Gastroesophageal sphincter (tissue), 4 donors: ENCODE measurements around the gene KHDRBS2. TPM values are rescaled to one million over a fixed set of nuclear protein-coding genes. Genes with fewer than 3 reads are reported as not detected.

Experiments
- ATAC-seq: fragments of 150-250 bp; one replicate; pipeline ENCODE4 v1.9.1; 2016; ENCODE audit warnings: mild to moderate bottlenecking, moderate library complexity
- H3K27ac ChIP-seq, 4 donors: fragments of 200-600 bp; sonication (generic) in 3 of 4; 1 replicate in 3 of 4; 2 replicates in 1 of 4; pipeline ENCODE4 v1.5.1; 2016 to 2019
- H3K27me3 ChIP-seq: fragments of 200-600 bp; sonication (generic); one replicate; pipeline ENCODE4 v1.5.1; 2019
- H3K36me3 ChIP-seq, 2 donors: fragments of 200-600 bp; sonication (generic); one replicate each; pipeline ENCODE4 v1.5.1; 2019; ENCODE audit warnings: control low read depth in 1 of 2
- H3K4me1 ChIP-seq, 3 donors: fragments of 200-600 bp; sonication (generic); 1 replicate in 2 of 3; 2 replicates in 1 of 3; pipeline ENCODE4 v1.5.1; 2016 to 2019; ENCODE audit warnings: control low read depth in 2 of 3
- H3K4me3 ChIP-seq, 2 donors: fragments of 200-600 bp; sonication (generic); one replicate each; pipeline ENCODE4 v1.5.1; 2019; ENCODE audit warnings: mild to moderate bottlenecking in 1 of 2, moderate library complexity in 1 of 2
- H3K9me3 ChIP-seq, 3 donors: fragments of 200-600 bp; sonication (generic); one replicate each; pipeline ENCODE4 v1.5.1; 2017 to 2019; ENCODE audit warnings: control low read depth in 2 of 3
- EP300 ChIP-seq: sonication (generic); formaldehyde crosslinking; IDR thresholded peaks from one replicate; pipeline ENCODE4 v1.6.1; 2017; ENCODE audit warnings: antibody characterized with exemption, mild to moderate bottlenecking
- POLR2A ChIP-seq, 2 donors: fragments of 450-650 bp; IDR thresholded peaks; one replicate each; pipeline ENCODE4 v1.6.1; 2017; ENCODE audit warnings: antibody characterized with exemption in 2 of 2, mild to moderate bottlenecking in 2 of 2, moderate library complexity in 1 of 2
- POLR2AphosphoS5 ChIP-seq: sonication (generic); formaldehyde crosslinking; IDR thresholded peaks from one replicate; pipeline ENCODE4 v1.6.1; 2017; ENCODE audit warnings: antibody characterized with exemption
- WGBS, 2 donors: methylation state at CpG; one replicate each; pipeline ENCODE4 v1.1.5; 2018; ENCODE audit warnings: low coverage in 1 of 2; 5-methylcytosine and 5-hydroxymethylcytosine counted together
- total RNA-seq, 4 donors: library from RNA; depleted of rRNA; stranded (reverse); fragments of >200 nt; gene quantifications; one replicate each; pipeline ENCODE4 v1.1.0, GENCODE V29; 2016
- TF ChIP-seq, protein P1 (sequence below), 4 experiments: fragments of 200-600 bp in 2 of 4; fragments of 450-650 bp in 2 of 4; sonication (generic) in 1 of 4; IDR thresholded peaks; one replicate each; pipeline ENCODE4 v1.5.1; 2017 to 2019; ENCODE audit warnings: antibody characterized with exemption in 4 of 4, mild to moderate bottlenecking in 2 of 4, moderate library complexity in 2 of 4

KHDRBS2 gene
- total RNA-seq, 4 donors from 2014 or later: 0.62 to 0.81 TPM; not detected in 2

DNA sequence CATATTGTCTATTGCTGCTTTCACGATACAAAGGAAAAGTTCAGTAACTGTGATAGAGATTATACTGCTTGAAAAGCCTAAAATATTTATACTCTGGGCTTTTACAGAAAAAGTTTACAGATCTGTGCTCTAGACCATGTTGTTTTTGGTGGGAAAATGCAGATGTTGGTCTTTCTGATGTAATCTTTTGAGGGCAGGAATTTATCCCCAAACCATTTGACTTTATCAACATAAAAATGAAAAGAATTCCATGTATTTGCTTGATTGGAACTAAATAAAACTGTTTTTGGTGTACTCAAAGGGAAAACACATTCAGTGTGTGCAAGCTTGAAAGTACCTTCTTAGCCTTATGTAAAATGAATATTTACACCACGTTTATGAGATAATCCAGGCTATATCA, 603.5 kb downstream of the KHDRBS2 start:
- WGBS, 2 donors: 24 to 28% methylated on average over 2 of the region's 2 CpGs
- Histone ChIP-seq H3K27me3 (no peaks in the 10 kb centered on the region), H3K27ac (no peak overlapping the region), H3K4me1 (no peaks in the 10 kb centered on the region), H3K9me3 (no peaks in the 10 kb centered on the region), H3K36me3 (no peaks in the 10 kb centered on the region), H3K4me3 (no peak overlapping the region)
- no peak for ATAC-seq
- no peak for TF ChIP-seq POLR2AphosphoS5
- TF ChIP-seq, protein P1, sequence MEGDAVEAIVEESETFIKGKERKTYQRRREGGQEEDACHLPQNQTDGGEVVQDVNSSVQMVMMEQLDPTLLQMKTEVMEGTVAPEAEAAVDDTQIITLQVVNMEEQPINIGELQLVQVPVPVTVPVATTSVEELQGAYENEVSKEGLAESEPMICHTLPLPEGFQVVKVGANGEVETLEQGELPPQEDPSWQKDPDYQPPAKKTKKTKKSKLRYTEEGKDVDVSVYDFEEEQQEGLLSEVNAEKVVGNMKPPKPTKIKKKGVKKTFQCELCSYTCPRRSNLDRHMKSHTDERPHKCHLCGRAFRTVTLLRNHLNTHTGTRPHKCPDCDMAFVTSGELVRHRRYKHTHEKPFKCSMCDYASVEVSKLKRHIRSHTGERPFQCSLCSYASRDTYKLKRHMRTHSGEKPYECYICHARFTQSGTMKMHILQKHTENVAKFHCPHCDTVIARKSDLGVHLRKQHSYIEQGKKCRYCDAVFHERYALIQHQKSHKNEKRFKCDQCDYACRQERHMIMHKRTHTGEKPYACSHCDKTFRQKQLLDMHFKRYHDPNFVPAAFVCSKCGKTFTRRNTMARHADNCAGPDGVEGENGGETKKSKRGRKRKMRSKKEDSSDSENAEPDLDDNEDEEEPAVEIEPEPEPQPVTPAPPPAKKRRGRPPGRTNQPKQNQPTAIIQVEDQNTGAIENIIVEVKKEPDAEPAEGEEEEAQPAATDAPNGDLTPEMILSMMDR (IDR thresholded peaks at IDR 0.05): no peak
- no peak for TF ChIP-seq EP300
- TF ChIP-seq POLR2A (IDR thresholded peaks at IDR 0.05): no peak

DNA sequence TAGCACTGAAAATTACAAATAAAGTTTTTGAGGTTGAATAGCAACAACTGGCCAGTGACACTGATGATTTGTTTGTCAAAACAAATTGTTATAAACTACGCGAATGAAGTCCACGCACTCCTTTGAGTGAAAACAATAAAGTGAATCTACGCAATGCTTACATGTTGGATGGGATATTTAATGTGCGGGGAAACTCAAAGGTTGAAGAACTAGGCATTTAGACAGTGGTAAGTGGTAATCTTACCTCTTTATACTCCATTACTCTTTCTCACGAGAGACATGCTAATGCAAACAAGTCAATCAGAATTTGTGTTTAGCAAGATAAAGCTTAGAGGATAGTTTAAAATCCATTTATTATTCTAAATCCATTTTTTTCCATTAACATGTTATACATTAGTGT, 606.4 kb downstream of the KHDRBS2 start:
- Histone ChIP-seq H3K27ac (no peak overlapping the region), H3K27me3 (no peaks in the 10 kb centered on the region), H3K4me1 (no peaks in the 10 kb centered on the region), H3K36me3 (no peaks in the 10 kb centered on the region), H3K9me3 (no peaks in the 10 kb centered on the region), H3K4me3 (no peak overlapping the region)
- no peak for ATAC-seq
- no peak for TF ChIP-seq POLR2A (IDR thresholded peaks at IDR 0.05)
- TF ChIP-seq POLR2AphosphoS5: no peak
- TF ChIP-seq, protein P1 (IDR thresholded peaks at IDR 0.05): no peak
- TF ChIP-seq EP300: no peak
- WGBS, 2 donors: 48 to 60% methylated on average over 6 of the region's 6 CpGs

DNA sequence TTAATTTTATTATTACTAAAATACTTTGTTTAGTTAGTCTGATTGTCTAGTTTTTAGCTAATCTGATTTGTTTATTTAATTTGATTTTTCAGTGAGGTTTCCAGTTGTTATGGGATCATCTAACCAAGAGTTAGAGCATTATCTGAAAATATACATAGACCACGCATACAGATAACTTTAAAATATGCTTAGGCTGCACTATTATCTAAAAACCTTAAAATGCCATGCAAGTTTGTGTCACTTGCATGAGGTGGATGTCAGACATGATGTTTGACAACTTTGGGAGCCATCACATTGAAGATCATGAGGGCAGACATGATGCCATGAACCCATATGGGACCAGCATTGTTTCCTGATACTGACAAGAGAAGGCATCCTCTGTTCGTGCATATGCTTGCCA, 610.3 kb downstream of the KHDRBS2 start:
- Histone ChIP-seq H3K27me3 (no peaks in the 10 kb centered on the region), H3K4me1 (no peaks in the 10 kb centered on the region), H3K9me3 (no peaks in the 10 kb centered on the region), H3K4me3 (no peak overlapping the region), H3K27ac (no peak overlapping the region), H3K36me3 (no peaks in the 10 kb centered on the region)
- TF ChIP-seq EP300: no peak
- TF ChIP-seq POLR2A (IDR thresholded peaks at IDR 0.05): no peak
- TF ChIP-seq, protein P1 (IDR thresholded peaks at IDR 0.05): no peak
- no peak for TF ChIP-seq POLR2AphosphoS5
- ATAC-seq: no peak
- 77 to 88% methylated on average over 2 of the region's 2 CpGs for WGBS, 2 donors

DNA sequence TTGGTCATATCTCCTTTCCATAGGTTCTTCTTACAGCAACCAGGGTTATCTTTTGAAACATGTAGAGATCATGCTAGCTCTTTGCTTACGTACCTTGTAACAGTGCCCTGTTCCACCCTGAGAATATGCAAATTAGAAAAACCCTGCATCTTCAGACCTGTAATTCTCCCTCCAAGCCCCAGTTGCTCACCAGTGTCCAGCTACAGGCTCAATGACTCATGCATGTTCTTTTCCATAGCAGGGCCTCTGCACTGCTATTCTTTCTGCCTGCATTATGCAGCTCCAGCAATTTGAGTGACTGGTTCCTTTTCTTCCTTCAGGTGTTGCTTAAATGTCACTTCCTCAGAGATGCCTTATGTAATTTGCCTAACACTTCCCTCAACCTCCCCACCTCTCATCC, 636.2 kb downstream of the KHDRBS2 start:
- 55% methylated on average over 1 of the region's 1 CpG; no CpG with 5 or more reads in 1 of the 2 donors for WGBS, 2 donors
- H3K9me3 ChIP-seq: no peaks in the 10 kb centered on the region
- H3K27me3 ChIP-seq: no peaks in the 10 kb centered on the region
- TF ChIP-seq EP300 (no peak), POLR2AphosphoS5 (no peak), POLR2A (IDR thresholded peaks at IDR 0.05) (no peak)
- TF ChIP-seq, protein P1 (IDR thresholded peaks at IDR 0.05): no peak
- H3K4me1 ChIP-seq: no peaks in the 10 kb centered on the region
- no peak overlapping the region for H3K27ac ChIP-seq
- no peaks in the 10 kb centered on the region for H3K36me3 ChIP-seq
- no peak for ATAC-seq
- H3K4me3 ChIP-seq: no peak overlapping the region

DNA sequence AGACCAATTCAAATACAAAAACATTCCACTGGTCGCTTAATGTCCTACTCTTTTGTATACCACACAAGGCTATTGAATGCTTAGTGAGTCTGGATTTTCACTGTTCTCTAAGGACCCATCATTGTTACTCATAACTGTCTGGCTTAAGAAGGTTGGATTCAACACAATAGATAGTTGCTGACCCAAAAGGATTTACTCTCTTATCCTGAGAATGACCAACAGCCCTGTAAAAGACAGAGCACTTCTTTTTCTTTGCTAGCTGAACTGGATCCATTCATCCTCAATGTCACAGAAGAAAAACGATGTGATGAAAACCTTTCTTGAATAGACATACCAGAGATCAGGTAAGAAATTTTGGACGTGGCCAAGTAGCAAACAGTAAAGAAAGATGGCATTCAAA, 645.6 kb downstream of the KHDRBS2 start:
- Histone ChIP-seq H3K4me3 (no peak overlapping the region), H3K27me3 (no peaks in the 10 kb centered on the region), H3K36me3 (no peaks in the 10 kb centered on the region), H3K9me3 (no peaks in the 10 kb centered on the region), H3K4me1 (no peaks in the 10 kb centered on the region), H3K27ac (no peak overlapping the region)
- no peak for ATAC-seq
- TF ChIP-seq, protein P1 (IDR thresholded peaks at IDR 0.05): no peak
- no peak for TF ChIP-seq POLR2AphosphoS5
- TF ChIP-seq EP300: no peak
- TF ChIP-seq POLR2A (IDR thresholded peaks at IDR 0.05): no peak
- 40 to 52% methylated on average over 2 to 3 of the region's 3 CpGs for WGBS, 2 donors
